IMR-90 (cell line): ENCODE results near the gene PRORP. TPM values are rescaled to one million over a fixed set of nuclear protein-coding genes. Genes with fewer than 3 reads are reported as not detected.

ENCODE experiments used
- ATAC-seq: fragments of 200-7000 bp; cut with Tn5 transposase; 2 replicates; pipeline ENCODE4 v1.9.1; 2020; ENCODE audit warnings: low read depth, mild to moderate bottlenecking, moderate library complexity
- BruUV-seq: library from RNA; stranded (reverse); fragments of 400-500 nt; replicated peaks from 2 replicates; lab custom pipeline; 2021; lab: Mats Ljungman, UMichigan
- CTCF ChIA-PET: fragments of 300-600 bp; formaldehyde crosslinking; extraction: SDS; loops from one replicate; lab custom pipeline; 2021; ENCODE audit warnings: antibody characterized with exemption; lab: Yijun Ruan, JAX
- POLR2A ChIA-PET: fragments of 300-600 bp; sonication (Branson Sonifier 250); formaldehyde crosslinking; loops from one replicate; lab custom pipeline; 2022; ENCODE audit warnings: antibody characterized with exemption; ENCODE audit not compliant: unreplicated experiment; lab: Charles Lee
- DNase-seq: peaks from one replicate; pipeline ENCODE4 v3.0.0; 2013
- H2AFZ ChIP-seq: replicated peaks from 2 replicates; pipeline ENCODE3; 2013; ENCODE audit warnings: low read length, mild to moderate bottlenecking; ENCODE audit not compliant: poor library complexity
- H2AK5ac ChIP-seq: 2 replicates; pipeline ENCODE4 v1.6.1; 2013; ENCODE audit warnings: low read depth, low read length, inconsistent platforms
- H2AK9ac ChIP-seq: replicated peaks from 2 replicates; pipeline ENCODE3; 2013; ENCODE audit warnings: mild to moderate bottlenecking, low read depth, low read length, moderate library complexity; ENCODE audit not compliant: poor library complexity
- H2BK120ac ChIP-seq: 2 replicates; pipeline ENCODE4 v1.6.1; 2013; ENCODE audit warnings: low read depth, low read length, inconsistent platforms
- H2BK15ac ChIP-seq: 3 replicates; pipeline ENCODE4 v1.6.1; 2013; ENCODE audit warnings: low read depth, low read length, inconsistent platforms
- H2BK20ac ChIP-seq: 2 replicates; pipeline ENCODE4 v1.6.1; 2013; ENCODE audit warnings: low read depth, mild to moderate bottlenecking, inconsistent platforms, low read length, moderate library complexity
- H2BK5ac ChIP-seq: 2 replicates; pipeline ENCODE4 v1.6.1; 2013; ENCODE audit warnings: mild to moderate bottlenecking, low read depth, low read length, inconsistent platforms; ENCODE audit not compliant: poor library complexity, severe bottlenecking
- H3K14ac ChIP-seq: replicated peaks from 2 replicates; pipeline ENCODE4 v1.6.1; 2013; ENCODE audit warnings: low read depth, low read length, inconsistent platforms
- H3K18ac ChIP-seq: 2 replicates; pipeline ENCODE4 v1.6.1; 2013; ENCODE audit warnings: low read depth, low read length, control low read depth
- H3K23ac ChIP-seq: 2 replicates; pipeline ENCODE4 v1.6.1; 2013; ENCODE audit warnings: low read depth, low read length, inconsistent platforms
- H3K27ac ChIP-seq: 2 replicates; pipeline ENCODE4 v1.5.1; 2013; ENCODE audit warnings: mild to moderate bottlenecking, control low read depth, low read length; ENCODE audit not compliant: insufficient read depth
- H3K27me3 ChIP-seq: 2 replicates; pipeline ENCODE4 v1.6.1; 2013; ENCODE audit warnings: low read length; ENCODE audit not compliant: control insufficient read depth, insufficient read depth
- H3K36me3 ChIP-seq: 2 replicates; pipeline ENCODE4 v1.6.1; 2013; ENCODE audit warnings: low read length, mixed read lengths; ENCODE audit not compliant: control insufficient read depth, insufficient read depth
- H3K4ac ChIP-seq: 2 replicates; pipeline ENCODE4 v1.6.1; 2013; ENCODE audit warnings: low read depth, low read length, inconsistent platforms
- H3K4me1 ChIP-seq: 2 replicates; pipeline ENCODE4 v1.6.1; 2013; ENCODE audit warnings: low read length, mixed read lengths; ENCODE audit not compliant: control insufficient read depth, insufficient read depth
- H3K4me2 ChIP-seq: 2 replicates; pipeline ENCODE4 v1.6.1; 2013; ENCODE audit warnings: low read depth, mild to moderate bottlenecking, control low read depth, low read length, moderate library complexity
- H3K4me3 ChIP-seq: 2 replicates; pipeline ENCODE4 v1.5.1; 2013; ENCODE audit warnings: low read depth, mild to moderate bottlenecking, control low read depth, low read length, moderate library complexity; ENCODE audit not compliant: insufficient read depth
- H3K56ac ChIP-seq: 2 replicates; pipeline ENCODE4 v1.6.1; 2013; ENCODE audit warnings: low read length, inconsistent platforms; ENCODE audit not compliant: insufficient read depth; ENCODE audit errors: extremely low read depth
- H3K79me1 ChIP-seq, 2 experiments: 2 replicates each; pipeline ENCODE4 v1.6.1; 2013; ENCODE audit warnings: low read length in 2 of 2, inconsistent platforms in 1 of 2, low read depth in 1 of 2
- H3K9ac ChIP-seq: 2 replicates; pipeline ENCODE4 v1.6.1; 2013; ENCODE audit warnings: low read depth, low read length, control low read depth
- H3K9me1 ChIP-seq: 2 replicates; pipeline ENCODE4 v1.6.1; 2013; ENCODE audit warnings: low read length, inconsistent platforms; ENCODE audit not compliant: insufficient read depth
- H3K9me3 ChIP-seq: 2 replicates; pipeline ENCODE4 v1.6.1; 2013; ENCODE audit warnings: low read length; ENCODE audit not compliant: control insufficient read depth, insufficient read depth
- H4K20me1 ChIP-seq: 2 replicates; pipeline ENCODE4 v1.6.1; 2013; ENCODE audit warnings: low read length, inconsistent platforms; ENCODE audit not compliant: insufficient read depth
- H4K5ac ChIP-seq: 2 replicates; pipeline ENCODE4 v1.6.1; 2013; ENCODE audit warnings: mild to moderate bottlenecking, low read depth, low read length, control low read depth
- H4K8ac ChIP-seq, 2 experiments: 2 replicates each; pipeline ENCODE4 v1.6.1; 2013; ENCODE audit warnings: low read depth in 2 of 2, low read length in 2 of 2, control low read depth in 1 of 2, inconsistent platforms in 1 of 2
- H4K91ac ChIP-seq: 2 replicates; pipeline ENCODE4 v1.6.1; 2013; ENCODE audit warnings: low read depth, low read length, inconsistent platforms; ENCODE audit not compliant: insufficient read depth
- BHLHE40 ChIP-seq: fragments of 150-350 bp; IDR thresholded peaks from 2 replicates; pipeline ENCODE4 v1.6.1; 2016; ENCODE audit warnings: mild to moderate bottlenecking, low read depth, low read length
- CEBPB ChIP-seq: IDR thresholded peaks from 2 replicates; pipeline ENCODE4 v1.6.1; 2012; ENCODE audit warnings: low read depth, low read length, improper control_type of control experiment
- ELK1 ChIP-seq: fragments of 150-350 bp; IDR thresholded peaks from 2 replicates; pipeline ENCODE4 v1.6.1; 2016; ENCODE audit warnings: low read depth, mild to moderate bottlenecking, low read length, moderate library complexity, borderline replicate concordance
- FOS ChIP-seq: fragments of 150-350 bp; IDR thresholded peaks from 2 replicates; pipeline ENCODE4 v1.6.1; 2016; ENCODE audit warnings: low read depth, low read length
- MXI1 ChIP-seq: IDR thresholded peaks from 2 replicates; pipeline ENCODE4 v1.6.1; 2012; ENCODE audit warnings: low read depth, mild to moderate bottlenecking, low read length, moderate library complexity, borderline replicate concordance
- RFX5 ChIP-seq: IDR thresholded peaks from 2 replicates; pipeline ENCODE4 v1.8.0; 2012; ENCODE audit warnings: low read depth, mild to moderate bottlenecking, low read length, moderate library complexity
- whole genome bisulfite sequencing, 2 experiments: methylation state at CpG; one replicate each; pipeline versions ENCODE4 v1.1.5 to v1.1.7; 2013; ENCODE audit warnings: missing lambda C conversion rate in 2 of 2; ENCODE audit not compliant: insufficient read length in 1 of 2; ENCODE audit errors: extremely low coverage in 2 of 2; 5-methylcytosine and 5-hydroxymethylcytosine counted together
- dilution Hi-C: fragments of 300-500 bp; cut with HindIII; formaldehyde crosslinking; loops from one replicate; pipeline ENCODE4 v1.14.3; 2018; ENCODE audit warnings: low sequenced_read_pairs; ENCODE audit not compliant: unreplicated experiment
- in situ Hi-C: fragments of 300-500 bp; cut with MboI; formaldehyde crosslinking; loops from 3 replicates; pipeline ENCODE4 v1.14.3; 2019; ENCODE audit warnings: low sequenced_read_pairs, inconsistent platforms, mixed read lengths
- intact Hi-C: fragments of 100-400 bp; cut with micrococcal nuclease; formaldehyde crosslinking; loops from 2 replicates; pipeline ENCODE4 v1.10.0; 2022
- polyA plus RNA-seq, 3 experiments: library from polyadenylated mRNA; depleted of rRNA; stranded (reverse); fragments of >200 nt; gene quantifications; 2 replicates each; pipeline ENCODE4 v1.2.3, GENCODE V29; 2012; ENCODE audit warnings: low replicate concordance in 1 of 3
- total RNA-seq: library from RNA; depleted of rRNA; stranded (reverse); fragments of >200 nt; gene quantifications from 2 replicates; pipeline ENCODE4 v1.2.3, GENCODE V29; 2012

PRORP gene
- total and polyA plus RNA-seq, 2 of the 4 experiments (the other 2 are of a cell fraction), result 18.0 to 50.5 TPM

- no peak overlapping the region for H3K4me3 ChIP-seq
- no peak overlapping the region for H4K5ac ChIP-seq
- peaks cover 4% of the 10 kb centered on the region; the same call in 1 of the 2 replicates for H3K9me1 ChIP-seq
- H3K18ac ChIP-seq, result no peak overlapping the region
- H3K27me3 ChIP-seq, result no peaks in the 10 kb centered on the region
- H3K27ac ChIP-seq, result no peak overlapping the region
- in situ Hi-C loops (loop anchor here (10.0 to 25.0 kb wide), 2 partner anchors 538 to 665 kb away; partner anchors contain the start of gene RALGAPA1), dilution Hi-C loops (no loop called here), intact Hi-C loops (no loop called here)
- no peak overlapping the region for H2AFZ ChIP-seq
- H3K9ac ChIP-seq, result no peak overlapping the region
- no peak overlapping the region for H2BK5ac ChIP-seq
- H3K4ac ChIP-seq, result no peak overlapping the region
- no CpG with 5 or more reads among the region's 2 CpGs for WGBS, 2 experiments
- H4K8ac ChIP-seq, result no peak overlapping the region
- no peak overlapping the region for H2AK9ac ChIP-seq
- no peak overlapping the region for H4K91ac ChIP-seq
- H2BK120ac ChIP-seq, result no peak overlapping the region
- no peak overlapping the region for H3K14ac ChIP-seq
- peaks cover 12 to 33% of the 10 kb centered on the region in 2 experiments for H3K79me1 ChIP-seq
- no TSS peak for BruUV-seq
- H2BK20ac ChIP-seq, result no peak overlapping the region
- ChIA-PET CTCF (interaction anchor here (0.5 to 0.9 kb wide), 2 partner anchors 79 to 271 kb away, joined by 3 to 6 read pairs; no protein-coding TSS in a partner anchor), POLR2A (no interaction called here)
- H4K20me1 ChIP-seq, result no peaks in the 10 kb centered on the region
- no peaks in the 10 kb centered on the region for H3K9me3 ChIP-seq
- TF ChIP-seq MXI1 (no peak), ELK1 (no peak), CEBPB (no peak), FOS (no peak), RFX5 (no peak), BHLHE40 (no peak)
- peaks cover 4% of the 10 kb centered on the region; the same call in 1 of the 2 replicates for H3K36me3 ChIP-seq
- no peak overlapping the region for H3K56ac ChIP-seq
- no peak overlapping the region for H3K4me2 ChIP-seq
- no peak for DNase-seq
- no peak overlapping the region for H2AK5ac ChIP-seq
- no peak for ATAC-seq
- H3K4me1 ChIP-seq, result no peaks in the 10 kb centered on the region
- H3K23ac ChIP-seq, result no peak overlapping the region
- H2BK15ac ChIP-seq, result no peak overlapping the region
Observed at GRCh38 chr14:35147186-35147585, 24.8 kb downstream of the PRORP start.
